HG03159 (cell line): ENCODE results near the gene RING1.
"Not testable (repeated sequence)": the region's sequence is repeated elsewhere in the genome, so short reads cannot be mapped to it uniquely, and the experiment has no call there.

Source experiments
- ATAC-seq: cut with Tn5 transposase; IDR thresholded peaks from one replicate; pipeline ENCODE4 v1.9.1; 2021; ENCODE audit warnings: mild to moderate bottlenecking, moderate library complexity; ENCODE audit not compliant: unreplicated experiment

Gene RING1

GRCh38 chr6:33205191-33206026 lies 2.9 kb upstream of the RING1 start:
- no peak for ATAC-seq

- no peak for ATAC-seq
These were observed 2.1 kb upstream of the RING1 start for GRCh38 chr6:33206027-33206863.

GRCh38 chr6:33206864-33207551 lies 1.3 kb upstream of the RING1 start:
- no peak for ATAC-seq

GRCh38 chr6:33207552-33208090 lies 679 bp upstream of the RING1 start:
- ATAC-seq = no peak

- no peak for ATAC-seq
These were observed 1.6 kb downstream of the RING1 start for GRCh38 chr6:33209856-33210255.

- ATAC-seq = no peak
These were observed 2.8 kb downstream of the RING1 start for GRCh38 chr6:33211136-33211535.

- ATAC-seq = no peak
These were observed 3.5 kb downstream of the RING1 start for GRCh38 chr6:33211666-33212422.

GRCh38 chr6:33212857-33213165 lies 4.5 kb downstream of the RING1 start:
- ATAC-seq = no peak

GRCh38 chr6:33213166-33213988 lies 5.1 kb downstream of the RING1 start:
- no peak for ATAC-seq

GRCh38 chr6:33213989-33214335 lies 5.7 kb downstream of the RING1 start:
- no peak for ATAC-seq

GRCh38 chr6:33215271-33216116 lies 7.2 kb downstream of the RING1 start:
- ATAC-seq = no peak

GRCh38 chr6:33216117-33216649 lies 7.9 kb downstream of the RING1 start:
- no peak for ATAC-seq

- no peak for ATAC-seq
These were observed 8.9 kb downstream of the RING1 start for GRCh38 chr6:33217246-33217645.

- ATAC-seq = no peak
These were observed 9.4 kb downstream of the RING1 start for GRCh38 chr6:33217681-33218080.

- ATAC-seq = not testable (repeated sequence)
These were observed 18.3 kb downstream of the RING1 start for GRCh38 chr6:33226503-33227120.

GRCh38 chr6:33235221-33235634 lies 26.9 kb downstream of the RING1 start:
- ATAC-seq = no peak

GRCh38 chr6:33236328-33236727 lies 28.0 kb downstream of the RING1 start:
- ATAC-seq = no peak

GRCh38 chr6:33236852-33237251 lies 28.6 kb downstream of the RING1 start:
- ATAC-seq = no peak
